PFSK-1 (cell line): Measurements from ENCODE around the gene ITGB8.

Experiments
- FOXP2 ChIP-seq: optimal IDR thresholded peaks from 2 replicates; pipeline ENCODE3; 2011; ENCODE audit warnings: borderline replicate concordance, control low read depth, inconsistent platforms; ENCODE audit not compliant: insufficient read depth; ENCODE audit errors: extremely low read length, extremely low read depth
- POLR2AphosphoS5 ChIP-seq: IDR thresholded peaks from 2 replicates; pipeline ENCODE4 v1.6.1; 2012; ENCODE audit warnings: low read depth, mild to moderate bottlenecking, control low read depth, low read length, moderate library complexity
- SIN3A ChIP-seq: IDR thresholded peaks from 2 replicates; pipeline ENCODE4 v1.6.1; 2012; ENCODE audit warnings: mild to moderate bottlenecking, low read length, moderate library complexity, borderline replicate concordance; ENCODE audit not compliant: insufficient read depth
- TAF1 ChIP-seq: IDR thresholded peaks from 2 replicates; pipeline ENCODE4 v1.6.1; 2012; ENCODE audit warnings: low read length, control low read depth, borderline replicate concordance; ENCODE audit not compliant: insufficient read depth
- TF ChIP-seq, protein P1 (sequence below), 2 experiments: IDR thresholded peaks; 2 replicates each; pipeline versions ENCODE4 v1.6.1 to v1.8.0; 2011 to 2012; ENCODE audit warnings: low read depth in 2 of 2, low read length in 2 of 2, control low read depth in 1 of 2, inconsistent platforms in 1 of 2, mild to moderate bottlenecking in 1 of 2, moderate library complexity in 1 of 2; ENCODE audit not compliant: insufficient read depth in 1 of 2

The ITGB8 gene

DNA sequence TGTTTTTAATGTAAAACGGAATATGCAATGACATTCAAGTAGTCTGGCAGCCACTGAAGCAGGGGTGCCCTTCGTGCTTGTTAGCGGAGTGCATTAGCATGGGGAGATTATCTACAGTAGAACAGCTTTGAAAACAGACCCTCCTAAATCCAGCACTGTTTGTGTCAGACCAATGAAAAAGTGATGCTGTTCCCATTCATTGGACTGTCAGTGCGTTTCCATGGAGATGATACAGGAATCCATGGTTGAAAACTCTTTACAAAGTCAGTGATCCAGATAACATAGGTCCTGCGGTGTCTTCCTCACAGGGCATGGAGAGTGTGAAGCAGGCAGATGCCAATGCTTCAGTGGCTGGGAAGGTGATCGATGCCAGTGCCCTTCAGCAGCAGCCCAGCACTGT, 73.6 kb downstream of the ITGB8 start:
- TF ChIP-seq FOXP2 (no peak), TAF1 (no peak), POLR2AphosphoS5 (no peak), SIN3A (no peak)
- TF ChIP-seq, protein P1, sequence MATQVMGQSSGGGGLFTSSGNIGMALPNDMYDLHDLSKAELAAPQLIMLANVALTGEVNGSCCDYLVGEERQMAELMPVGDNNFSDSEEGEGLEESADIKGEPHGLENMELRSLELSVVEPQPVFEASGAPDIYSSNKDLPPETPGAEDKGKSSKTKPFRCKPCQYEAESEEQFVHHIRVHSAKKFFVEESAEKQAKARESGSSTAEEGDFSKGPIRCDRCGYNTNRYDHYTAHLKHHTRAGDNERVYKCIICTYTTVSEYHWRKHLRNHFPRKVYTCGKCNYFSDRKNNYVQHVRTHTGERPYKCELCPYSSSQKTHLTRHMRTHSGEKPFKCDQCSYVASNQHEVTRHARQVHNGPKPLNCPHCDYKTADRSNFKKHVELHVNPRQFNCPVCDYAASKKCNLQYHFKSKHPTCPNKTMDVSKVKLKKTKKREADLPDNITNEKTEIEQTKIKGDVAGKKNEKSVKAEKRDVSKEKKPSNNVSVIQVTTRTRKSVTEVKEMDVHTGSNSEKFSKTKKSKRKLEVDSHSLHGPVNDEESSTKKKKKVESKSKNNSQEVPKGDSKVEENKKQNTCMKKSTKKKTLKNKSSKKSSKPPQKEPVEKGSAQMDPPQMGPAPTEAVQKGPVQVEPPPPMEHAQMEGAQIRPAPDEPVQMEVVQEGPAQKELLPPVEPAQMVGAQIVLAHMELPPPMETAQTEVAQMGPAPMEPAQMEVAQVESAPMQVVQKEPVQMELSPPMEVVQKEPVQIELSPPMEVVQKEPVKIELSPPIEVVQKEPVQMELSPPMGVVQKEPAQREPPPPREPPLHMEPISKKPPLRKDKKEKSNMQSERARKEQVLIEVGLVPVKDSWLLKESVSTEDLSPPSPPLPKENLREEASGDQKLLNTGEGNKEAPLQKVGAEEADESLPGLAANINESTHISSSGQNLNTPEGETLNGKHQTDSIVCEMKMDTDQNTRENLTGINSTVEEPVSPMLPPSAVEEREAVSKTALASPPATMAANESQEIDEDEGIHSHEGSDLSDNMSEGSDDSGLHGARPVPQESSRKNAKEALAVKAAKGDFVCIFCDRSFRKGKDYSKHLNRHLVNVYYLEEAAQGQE (IDR thresholded peaks at IDR 0.05; ENCODE audit: insufficient read depth in 1 of 2, low read depth in 2 of 2, low read length in 2 of 2) = no peak

- TF ChIP-seq, protein P1 (IDR thresholded peaks at IDR 0.05; ENCODE audit: insufficient read depth in 1 of 2, low read depth in 2 of 2, low read length in 2 of 2) = no peak
- TF ChIP-seq FOXP2 (no peak), POLR2AphosphoS5 (no peak), SIN3A (no peak), TAF1 (no peak)
Measured at GRCh38 chr7:20407585-20408466, 77.1 kb downstream of the ITGB8 start.

- TF ChIP-seq, protein P1 (IDR thresholded peaks at IDR 0.05; ENCODE audit: insufficient read depth in 1 of 2, low read depth in 2 of 2, low read length in 2 of 2) = no peak
- no peak for TF ChIP-seq FOXP2
Measured at GRCh38 chr7:20408467-20408826, 77.7 kb downstream of the ITGB8 start.

DNA sequence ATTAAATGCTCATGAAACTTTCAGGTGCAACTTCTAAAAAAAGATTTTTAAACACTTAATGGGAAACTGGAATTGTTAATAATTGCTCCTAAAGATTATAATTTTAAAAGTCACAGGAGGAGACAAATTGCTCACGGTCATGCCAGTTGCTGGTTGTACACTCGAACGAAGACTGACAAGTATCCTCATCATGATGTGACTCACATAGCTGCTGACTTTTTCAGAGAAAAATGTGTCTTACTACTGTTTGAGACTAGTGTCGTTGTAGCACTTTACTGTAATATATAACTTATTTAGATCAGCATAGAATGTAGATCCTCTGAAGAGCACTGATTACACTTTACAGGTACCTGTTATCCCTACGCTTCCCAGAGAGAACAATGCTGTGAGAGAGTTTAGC, 79.3 kb downstream of the ITGB8 start:
- no peak for TF ChIP-seq TAF1
- no peak for TF ChIP-seq SIN3A
- no peak for TF ChIP-seq POLR2AphosphoS5
- TF ChIP-seq, protein P1 (IDR thresholded peaks at IDR 0.05; ENCODE audit: insufficient read depth in 1 of 2, low read depth in 2 of 2, low read length in 2 of 2) = no peak
- no peak for TF ChIP-seq FOXP2
